GM12892 (cell line): ENCODE results near the gene NANOS1.

Experiments
- POLR2A ChIP-seq: IDR thresholded peaks from 2 replicates; pipeline ENCODE4 v1.6.1; 2011; ENCODE audit warnings: low read depth, low read length, control low read depth
- POLR2AphosphoS5 ChIP-seq: IDR thresholded peaks from 2 replicates; pipeline ENCODE4 v1.6.1; 2011; ENCODE audit warnings: low read depth, low read length, control low read depth
- TAF1 ChIP-seq: IDR thresholded peaks from 2 replicates; pipeline ENCODE4 v1.6.1; 2011; ENCODE audit warnings: low read depth, mild to moderate bottlenecking, control low read depth, low read length, borderline replicate concordance

GRCh38 chr10:119001717-119002500 lies 27.6 kb upstream of the NANOS1 start:
- no peak for TF ChIP-seq POLR2AphosphoS5
- TF ChIP-seq TAF1, result no peak
- no peak for TF ChIP-seq POLR2A
